H1 (cell line): ENCODE data around the gene CMIP. TPM values are rescaled to one million over a fixed set of nuclear protein-coding genes. Genes with fewer than 3 reads are reported as not detected.

Experiments used
- CTCF ChIA-PET: fragments of 300-600 bp; sonication (Branson Sonifier 250); formaldehyde crosslinking; loops from one replicate; lab custom pipeline; 2021; ENCODE audit not compliant: partially characterized antibody; lab: Charles Lee
- POLR2A ChIA-PET: fragments of 300-600 bp; sonication (Branson Sonifier 250); formaldehyde crosslinking; loops from one replicate; lab custom pipeline; 2021; ENCODE audit warnings: inconsistent platforms; ENCODE audit not compliant: partially characterized antibody; lab: Charles Lee
- DNase-seq, 2 experiments: peaks; one replicate each; pipeline versions ENCODE4 v3.0.0 to v3.0.0-alpha.2; 2010 to 2022; ENCODE audit warnings: low spot score in 2 of 2, low read depth in 1 of 2, mixed read lengths in 1 of 2
- FAIRE-seq: peaks from 2 replicates; lab custom pipeline; 2011; peaks lifted over from hg19 to GRCh38; lab: Jason Lieb, UNC
- H2AFZ ChIP-seq: 2 replicates; pipeline ENCODE4 v1.8.1; 2012; ENCODE audit warnings: low read length, inconsistent platforms
- H2AK5ac ChIP-seq: 2 replicates; pipeline ENCODE4 v1.6.1; 2013; ENCODE audit warnings: low read depth, low read length
- H2BK120ac ChIP-seq: replicated peaks from 2 replicates; pipeline ENCODE3; 2013; ENCODE audit warnings: low read depth, low read length, inconsistent platforms
- H2BK12ac ChIP-seq: 2 replicates; pipeline ENCODE4 v1.6.1; 2013; ENCODE audit warnings: low read depth, low read length
- H2BK15ac ChIP-seq: 2 replicates; pipeline ENCODE4 v1.6.1; 2013; ENCODE audit warnings: low read length
- H2BK20ac ChIP-seq: 2 replicates; pipeline ENCODE4 v1.6.1; 2013; ENCODE audit warnings: low read length
- H2BK5ac ChIP-seq: 2 replicates; pipeline ENCODE4 v1.6.1; 2013; ENCODE audit warnings: low read depth, low read length
- H3K14ac ChIP-seq: 2 replicates; pipeline ENCODE4 v1.6.1; 2013; ENCODE audit warnings: inconsistent platforms; ENCODE audit not compliant: insufficient read length
- H3K18ac ChIP-seq: 2 replicates; pipeline ENCODE4 v1.6.1; 2013; ENCODE audit warnings: low read length; ENCODE audit errors: extremely low read depth
- H3K23ac ChIP-seq: 2 replicates; pipeline ENCODE4 v1.6.1; 2013; ENCODE audit warnings: inconsistent platforms; ENCODE audit not compliant: insufficient read length
- H3K23me2 ChIP-seq: 2 replicates; pipeline ENCODE4 v1.6.1; 2013; ENCODE audit warnings: low read depth, low read length
- H3K27ac ChIP-seq: 2 replicates; pipeline ENCODE4 v1.6.1; 2011; ENCODE audit warnings: low read depth, low read length, inconsistent platforms
- H3K27me3 ChIP-seq, 4 experiments: replicated peaks in 1 of 4; 1 replicate in 1 of 4; 2 replicates in 3 of 4; pipeline versions ENCODE4 v1.6.1 to v1.8.1; 2011 to 2013; ENCODE audit warnings: low read length in 3 of 4, mild to moderate bottlenecking in 3 of 4, inconsistent platforms in 2 of 4, mixed read lengths in 2 of 4, moderate library complexity in 1 of 4; ENCODE audit not compliant: control insufficient read depth in 3 of 4, insufficient read depth in 3 of 4; ENCODE audit errors: extremely low read depth in 1 of 4
- H3K36me3 ChIP-seq, 4 experiments: 2 replicates each; pipeline versions ENCODE4 v1.6.1 to v1.8.1; 2011 to 2013; ENCODE audit warnings: mild to moderate bottlenecking in 4 of 4, low read length in 3 of 4, moderate library complexity in 2 of 4, control low read depth in 1 of 4, inconsistent platforms in 1 of 4; ENCODE audit not compliant: insufficient read depth in 4 of 4, control insufficient read depth in 2 of 4
- H3K4ac ChIP-seq: replicated peaks from 2 replicates; pipeline ENCODE3; 2013; ENCODE audit warnings: low read length, low read depth, mixed read lengths, inconsistent platforms; ENCODE audit not compliant: insufficient read length
- H3K4me1 ChIP-seq, 4 experiments: replicated peaks in 1 of 4; 1 replicate in 1 of 4; 2 replicates in 3 of 4; pipeline versions ENCODE4 v1.6.1 to v1.8.1; 2011 to 2013; ENCODE audit warnings: low read length in 3 of 4, inconsistent platforms in 2 of 4, mixed read lengths in 1 of 4; ENCODE audit not compliant: insufficient read depth in 4 of 4, control insufficient read depth in 3 of 4
- H3K4me2 ChIP-seq, 2 experiments: 2 replicates each; pipeline versions ENCODE4 v1.6.1 to v1.8.1; 2011 to 2013; ENCODE audit warnings: low read depth in 2 of 2, low read length in 2 of 2, control low read depth in 1 of 2, inconsistent platforms in 1 of 2, mild to moderate bottlenecking in 1 of 2; ENCODE audit not compliant: insufficient read depth in 1 of 2
- H3K4me3 ChIP-seq, 4 experiments: fragments of 200-600, 300-600 bp in 1 of 4; sonication (generic), shearing (Covaris generic), sonication (Bioruptor Twin) in 1 of 4; 2 replicates each; pipeline versions ENCODE4 v1.5.1 to v1.8.1; 2011 to 2016; ENCODE audit warnings: low read length in 4 of 4, low read depth in 3 of 4, control low read depth in 2 of 4, inconsistent platforms in 2 of 4, mild to moderate bottlenecking in 2 of 4, mixed read lengths in 1 of 4, moderate library complexity in 1 of 4; ENCODE audit not compliant: insufficient read depth in 2 of 4; ENCODE audit errors: extremely low read depth in 1 of 4
- H3K56ac ChIP-seq: replicated peaks from 2 replicates; pipeline ENCODE3; 2013; ENCODE audit warnings: low read depth, mild to moderate bottlenecking, mixed read lengths, low read length, inconsistent platforms; ENCODE audit not compliant: insufficient read length
- H3K79me1 ChIP-seq: 2 replicates; pipeline ENCODE4 v1.6.1; 2013; ENCODE audit warnings: low read depth, low read length, control low read depth
- H3K79me2 ChIP-seq, 2 experiments: 2 replicates each; pipeline versions ENCODE4 v1.6.1 to v1.8.1; 2012 to 2013; ENCODE audit warnings: low read length in 2 of 2, mild to moderate bottlenecking in 2 of 2, inconsistent platforms in 1 of 2; ENCODE audit not compliant: insufficient read depth in 2 of 2, control insufficient read depth in 1 of 2
- H3K9ac ChIP-seq, 4 experiments: replicated peaks in 1 of 4; 1 replicate in 1 of 4; 2 replicates in 3 of 4; pipeline versions ENCODE4 v1.6.1 to v1.8.1; 2011 to 2013; ENCODE audit warnings: low read depth in 3 of 4, low read length in 3 of 4, control low read depth in 2 of 4, mild to moderate bottlenecking in 2 of 4, moderate library complexity in 2 of 4, inconsistent platforms in 1 of 4; ENCODE audit errors: extremely low read depth in 1 of 4
- H3K9me3 ChIP-seq, 2 experiments: 2 replicates each; pipeline versions ENCODE4 v1.6.1 to v1.8.1; 2012 to 2013; ENCODE audit warnings: mild to moderate bottlenecking in 2 of 2, moderate library complexity in 2 of 2, control low read depth in 1 of 2, inconsistent platforms in 1 of 2, low read depth in 1 of 2, low read length in 1 of 2, mixed read lengths in 1 of 2; ENCODE audit not compliant: insufficient read depth in 2 of 2
- H4K20me1 ChIP-seq, 2 experiments: replicated peaks in 1 of 2; 2 replicates each; pipeline versions ENCODE3 to v1.8.1; 2011 to 2013; ENCODE audit warnings: inconsistent platforms in 2 of 2, low read length in 2 of 2, mild to moderate bottlenecking in 1 of 2; ENCODE audit not compliant: insufficient read depth in 2 of 2, control insufficient read depth in 1 of 2
- H4K5ac ChIP-seq: 2 replicates; pipeline ENCODE4 v1.6.1; 2013; ENCODE audit warnings: low read length, low read depth, mixed read lengths, inconsistent platforms; ENCODE audit not compliant: insufficient read length
- H4K8ac ChIP-seq: 2 replicates; pipeline ENCODE4 v1.8.0; 2013; ENCODE audit warnings: mild to moderate bottlenecking, moderate library complexity, low read length, inconsistent platforms; ENCODE audit not compliant: insufficient read depth; ENCODE audit errors: extremely low read depth
- H4K91ac ChIP-seq: replicated peaks from 2 replicates; pipeline ENCODE3; 2013; ENCODE audit warnings: low read length, mixed read lengths, inconsistent platforms; ENCODE audit not compliant: insufficient read length
- CTCF ChIP-seq, 3 experiments: IDR thresholded peaks; 1 replicate in 2 of 3; 2 replicates in 1 of 3; pipeline versions ENCODE4 v1.5.1 to v1.6.1; 2011; ENCODE audit warnings: low read length in 3 of 3, mild to moderate bottlenecking in 3 of 3, inconsistent platforms in 2 of 3, low read depth in 1 of 3, moderate library complexity in 1 of 3; ENCODE audit not compliant: insufficient read depth in 1 of 3; ENCODE audit errors: control extremely low read depth in 1 of 3
- HDAC2 ChIP-seq, 2 experiments: fragments of 300-600 bp in 1 of 2; sonication (generic) in 1 of 2; IDR thresholded peaks; 2 replicates each; pipeline ENCODE4 v1.6.1; 2011 to 2012; ENCODE audit warnings: low read depth in 2 of 2, low read length in 2 of 2, mild to moderate bottlenecking in 2 of 2, moderate library complexity in 2 of 2, borderline replicate concordance in 1 of 2, inconsistent platforms in 1 of 2
- KDM1A ChIP-seq: fragments of 200-600, 300-600 bp; sonication (generic); IDR thresholded peaks from 2 replicates; pipeline ENCODE4 v1.7.1; 2016; ENCODE audit warnings: mild to moderate bottlenecking, low read length, borderline replicate concordance
- RAD21 ChIP-seq, 2 experiments: IDR thresholded peaks in 1 of 2; conservative IDR thresholded peaks in 1 of 2; 2 replicates each; pipeline ENCODE4 v1.6.1; 2011; ENCODE audit warnings: low read depth in 2 of 2, low read length in 2 of 2, improper control_type of control experiment in 1 of 2, inconsistent platforms in 1 of 2, mild to moderate bottlenecking in 1 of 2, moderate library complexity in 1 of 2
- RBBP5 ChIP-seq: IDR thresholded peaks from 2 replicates; pipeline ENCODE4 v1.7.1; 2012; ENCODE audit warnings: low read depth, mild to moderate bottlenecking, inconsistent platforms, low read length, moderate library complexity, borderline replicate concordance
- SAP30 ChIP-seq: fragments of 300-600 bp; sonication (generic); IDR thresholded peaks from 2 replicates; pipeline ENCODE4 v1.7.1; 2012; ENCODE audit warnings: low read length, moderate library complexity, mild to moderate bottlenecking, inconsistent platforms; ENCODE audit not compliant: insufficient read depth, insufficient replicate concordance
- TEAD4 ChIP-seq: IDR thresholded peaks from 2 replicates; pipeline ENCODE4 v1.6.1; 2012; ENCODE audit warnings: low read depth, low read length, inconsistent platforms, mixed read lengths
- YY1 ChIP-seq: IDR thresholded peaks from 2 replicates; pipeline ENCODE4 v1.6.1; 2011; ENCODE audit warnings: low read depth, mild to moderate bottlenecking, low read length
- WGBS, 2 experiments: shearing (Covaris generic) in 1 of 2; methylation state at CpG; one replicate each; pipeline versions ENCODE4 v1.1.6 to v1.1.7; 2013 to 2015; ENCODE audit warnings: low lambda C conversion rate in 2 of 2, mixed read lengths in 2 of 2, inconsistent platforms in 1 of 2, low coverage in 1 of 2, missing lambda C conversion rate in 1 of 2; ENCODE audit not compliant: insufficient replicate concordance in 2 of 2, insufficient coverage in 1 of 2, insufficient read length in 1 of 2; ENCODE audit errors: extremely low coverage in 1 of 2, missing lambda C conversion rate in 1 of 2; 5-methylcytosine and 5-hydroxymethylcytosine counted together
- polyA plus RNA-seq, 7 experiments: library from polyadenylated mRNA; depleted of rRNA in 3 of 7; stranded (reverse) in 5 of 7; unstranded in 2 of 7; fragments of >200 nt in 5 of 7; fragments of 200-250 nt in 2 of 7; gene quantifications; 1 replicate in 5 of 7; 2 replicates in 1 of 7; 4 replicates in 1 of 7; pipeline versions ENCODE4 v1.2.1 to v1.2.3, GENCODE V29; 2011 to 2013; ENCODE audit warnings: missing spikeins in 2 of 7, mixed read lengths in 2 of 7
- total RNA-seq: library from RNA; stranded (reverse); fragmentation: NEBNext Ultra II Directional; extraction: Animal tissue kit (Norgen Biotek cat#: 25700); gene quantifications from 2 replicates; pipeline ENCODE4 v1.2.1, GENCODE V29; 2021
- TF ChIP-seq, protein P1 (sequence below): IDR thresholded peaks from 2 replicates; pipeline ENCODE4 v1.6.1; 2012; ENCODE audit warnings: inconsistent platforms

The CMIP gene
- total and polyA plus RNA-seq, 2 of the 8 experiments (the other 6 are each of a cell fraction or from before 2014, with no cell fraction given): 7.9 to 53.2 TPM

GRCh38 chr16:81585785-81586184 lies 141.2 kb downstream of the CMIP start:
- H3K4me2 ChIP-seq: no peak overlapping the region
- POLR2A ChIA-PET: no interaction called here
- TF ChIP-seq HDAC2 (IDR thresholded peaks at IDR 0.05; ENCODE audit: borderline replicate concordance in 1 of 2, low read depth in 2 of 2, low read length in 2 of 2) (peak in 1 of 2 experiments; percentile 61; a peak in 1 of 4 replicates), YY1 (0 out of 2 replicates have a peak, but pooled peaks have one; percentile 49), SAP30 (no peak), RAD21 (IDR thresholded peaks at IDR 0.05 in 1 of 2, conservative IDR thresholded peaks at IDR 0.05 in 1 of 2; ENCODE audit: low read depth in 2 of 2, low read length in 2 of 2) (peak; percentile 48 to 58), RBBP5 (no peak), TEAD4 (0 out of 2 replicates have a peak, but pooled peaks have one; percentile 16), KDM1A (no peak), CTCF (IDR thresholded peaks at IDR 0.05; ENCODE audit: control extremely low read depth in 1 of 3, insufficient read depth in 1 of 3, low read depth in 1 of 3, low read length in 3 of 3) (peak; percentile 49 to 67 (median 60))
- TF ChIP-seq, protein P1, sequence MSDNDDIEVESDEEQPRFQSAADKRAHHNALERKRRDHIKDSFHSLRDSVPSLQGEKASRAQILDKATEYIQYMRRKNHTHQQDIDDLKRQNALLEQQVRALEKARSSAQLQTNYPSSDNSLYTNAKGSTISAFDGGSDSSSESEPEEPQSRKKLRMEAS: peak; percentile 84

More at GRCh38 chr16:81585785-81586184, 141.2 kb downstream of the CMIP start:
- H2BK12ac ChIP-seq: no peak overlapping the region
- H3K79me2 ChIP-seq: peaks cover 0 to 47% of the 10 kb centered on the region in 2 experiments; a peak in 3 of 4 replicates
- H3K4me1 ChIP-seq: peaks cover 0 to 4% (median 0%) of the 10 kb centered on the region in 4 experiments; a peak in 2 of 7 replicates
- no peak overlapping the region for H2BK5ac ChIP-seq
- no peak overlapping the region for H2BK20ac ChIP-seq
- FAIRE-seq: no peak
- H2AFZ ChIP-seq: no peak overlapping the region
- H4K91ac ChIP-seq: no peak overlapping the region
- H4K8ac ChIP-seq: no peak overlapping the region
- H3K79me1 ChIP-seq: peaks cover 16% of the 10 kb centered on the region
- no peak overlapping the region for H2BK120ac ChIP-seq
- no peak overlapping the region for H4K5ac ChIP-seq
- H3K4ac ChIP-seq: no peak overlapping the region
- no peaks in the 10 kb centered on the region for H3K9me3 ChIP-seq
- H3K14ac ChIP-seq: no peak overlapping the region
- H3K27me3 ChIP-seq: no peaks in the 10 kb centered on the region
- no peak overlapping the region for H3K9ac ChIP-seq
- no peaks in the 10 kb centered on the region for H3K23me2 ChIP-seq
- H3K36me3 ChIP-seq: no peaks in the 10 kb centered on the region
- no peak overlapping the region for H3K18ac ChIP-seq
- H3K56ac ChIP-seq: no peak overlapping the region
- H3K23ac ChIP-seq: no peak overlapping the region
- DNase-seq: peak in 1 of 2 experiments; percentile 21
- H3K4me3 ChIP-seq: no peak overlapping the region
- no peak overlapping the region for H2AK5ac ChIP-seq
- CTCF ChIA-PET: interaction anchor here (0.6 to 2.3 kb wide), 19 partner anchors 12 to 376 kb away, joined by 3 to 8 read pairs (median 3); no protein-coding TSS in a partner anchor
- no peak overlapping the region for H3K27ac ChIP-seq
- WGBS, 2 experiments: 73% methylated on average over 8 of the region's 8 CpGs; no CpG with 5 or more reads in 1 of the 2 experiments
- no peak overlapping the region for H2BK15ac ChIP-seq
- peaks cover 15 to 16% of the 10 kb centered on the region in 2 experiments for H4K20me1 ChIP-seq
